ENCODE measurements around the gene AMMECR1.

Gene AMMECR1

GRCh38 chrX:110327336-110327735 lies 9.5 kb upstream of the AMMECR1 start:
- no peaks in the 10 kb centered on the region for H4K20me1 ChIP-seq (ENCODE audit: insufficient read depth, low read length, poor library complexity, severe bottlenecking)
- no peaks in the 10 kb centered on the region for H3K4me1 ChIP-seq (ENCODE audit: insufficient read depth, low read length, poor library complexity, severe bottlenecking)
- no peaks in the 10 kb centered on the region for H3K9me2 ChIP-seq (replicated peaks; ENCODE audit: low read depth, low read length)
- no peaks in the 10 kb centered on the region for H3K36me3 ChIP-seq (ENCODE audit: insufficient read depth, low read length)
- H3K4me3 ChIP-seq (ENCODE audit: low read length, poor library complexity, severe bottlenecking), result no peak overlapping the region
- H3K9me3 ChIP-seq (ENCODE audit: insufficient read depth, low read depth, low read length), result no peaks in the 10 kb centered on the region
- H3K79me2 ChIP-seq (ENCODE audit: insufficient read depth, low read length), result no peaks in the 10 kb centered on the region
- TF ChIP-seq CTCF (conservative IDR thresholded peaks at IDR 0.05; ENCODE audit: low read length), result no peak
- H2AFZ ChIP-seq (ENCODE audit: low read length), result no peak overlapping the region
- H3K9ac ChIP-seq (ENCODE audit: low read depth, low read length, poor library complexity, severe bottlenecking), result no peak overlapping the region
- no peaks in the 10 kb centered on the region for H3F3A ChIP-seq (ENCODE audit: low read depth)
- no peaks in the 10 kb centered on the region for H3K27me3 ChIP-seq (ENCODE audit: insufficient read depth, low read length, poor library complexity, severe bottlenecking)
- no peak overlapping the region for H3K4me2 ChIP-seq (ENCODE audit: low read depth, low read length, poor library complexity, severe bottlenecking)

- Histone ChIP-seq H3K4me3 (ENCODE audit: low read length, poor library complexity, severe bottlenecking) (no peak overlapping the region), H3K36me3 (ENCODE audit: insufficient read depth, low read length) (no peaks in the 10 kb centered on the region), H3K9me3 (ENCODE audit: insufficient read depth, low read depth, low read length) (no peaks in the 10 kb centered on the region), H3K9ac (ENCODE audit: low read depth, low read length, poor library complexity, severe bottlenecking) (no peak overlapping the region), H3K4me1 (ENCODE audit: insufficient read depth, low read length, poor library complexity, severe bottlenecking) (no peaks in the 10 kb centered on the region), H3K27me3 (ENCODE audit: insufficient read depth, low read length, poor library complexity, severe bottlenecking) (no peaks in the 10 kb centered on the region), H3K79me2 (ENCODE audit: insufficient read depth, low read length) (no peaks in the 10 kb centered on the region), H4K20me1 (ENCODE audit: insufficient read depth, low read length, poor library complexity, severe bottlenecking) (no peaks in the 10 kb centered on the region), H3K9me2 (replicated peaks; ENCODE audit: low read depth, low read length) (no peaks in the 10 kb centered on the region), H2AFZ (ENCODE audit: low read length) (no peak overlapping the region), H3F3A (ENCODE audit: low read depth) (no peaks in the 10 kb centered on the region), H3K4me2 (ENCODE audit: low read depth, low read length, poor library complexity, severe bottlenecking) (no peak overlapping the region)
- TF ChIP-seq EZH2phosphoT487 (IDR thresholded peaks at IDR 0.05; ENCODE audit: borderline replicate concordance) (no peak), CTCF (conservative IDR thresholded peaks at IDR 0.05; ENCODE audit: low read length) (no peak)
Measured at GRCh38 chrX:110326712-110327111, 8.8 kb upstream of the AMMECR1 start.

DNA sequence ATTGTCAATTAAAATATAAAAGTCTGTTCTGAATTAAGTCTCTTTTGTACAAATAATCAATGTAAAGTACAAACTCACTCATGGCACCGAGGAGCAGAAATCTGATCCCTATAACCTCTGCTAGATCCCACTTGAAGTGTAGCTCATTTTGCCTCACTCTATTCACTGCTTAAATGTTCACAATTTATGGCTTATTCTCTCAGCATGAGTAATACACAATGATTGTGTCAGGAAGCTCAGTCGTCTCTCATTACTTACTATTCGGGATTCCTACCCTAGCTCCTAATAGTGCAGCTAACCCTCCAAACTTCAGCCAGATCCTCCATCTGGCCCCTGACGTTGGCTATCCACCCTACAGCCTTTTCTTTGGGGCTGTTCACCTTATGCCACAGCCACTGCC lies 4.7 kb upstream of the AMMECR1 start:
- H4K20me1 ChIP-seq (ENCODE audit: insufficient read depth, low read length, poor library complexity, severe bottlenecking), result no peaks in the 10 kb centered on the region
- H3K4me2 ChIP-seq (ENCODE audit: low read depth, low read length, poor library complexity, severe bottlenecking), result no peak overlapping the region
- H3K9me3 ChIP-seq (ENCODE audit: insufficient read depth, low read depth, low read length), result no peaks in the 10 kb centered on the region
- H3K79me2 ChIP-seq (ENCODE audit: insufficient read depth, low read length), result peaks cover 2% of the 10 kb centered on the region; the same call in 1 of the 2 replicates
- H3K4me3 ChIP-seq (ENCODE audit: low read length, poor library complexity, severe bottlenecking), result no peak overlapping the region
- H3K9me2 ChIP-seq (replicated peaks; ENCODE audit: low read depth, low read length), result no peaks in the 10 kb centered on the region
- TF ChIP-seq EZH2phosphoT487 (IDR thresholded peaks at IDR 0.05; ENCODE audit: borderline replicate concordance), result no peak
- TF ChIP-seq CTCF (conservative IDR thresholded peaks at IDR 0.05; ENCODE audit: low read length), result no peak
- no peak overlapping the region for H3K9ac ChIP-seq (ENCODE audit: low read depth, low read length, poor library complexity, severe bottlenecking)
- H3K4me1 ChIP-seq (ENCODE audit: insufficient read depth, low read length, poor library complexity, severe bottlenecking), result peaks cover 19% of the 10 kb centered on the region
- no peaks in the 10 kb centered on the region for H3K36me3 ChIP-seq (ENCODE audit: insufficient read depth, low read length)
- no peak overlapping the region; the same call in 1 of the 2 replicates for H2AFZ ChIP-seq (ENCODE audit: low read length)
- no peaks in the 10 kb centered on the region for H3K27me3 ChIP-seq (ENCODE audit: insufficient read depth, low read length, poor library complexity, severe bottlenecking)
- H3F3A ChIP-seq (ENCODE audit: low read depth), result no peaks in the 10 kb centered on the region

All from Loucy (cell line).